ENCODE data around the gene GNAO1.

The GNAO1 gene

DNA sequence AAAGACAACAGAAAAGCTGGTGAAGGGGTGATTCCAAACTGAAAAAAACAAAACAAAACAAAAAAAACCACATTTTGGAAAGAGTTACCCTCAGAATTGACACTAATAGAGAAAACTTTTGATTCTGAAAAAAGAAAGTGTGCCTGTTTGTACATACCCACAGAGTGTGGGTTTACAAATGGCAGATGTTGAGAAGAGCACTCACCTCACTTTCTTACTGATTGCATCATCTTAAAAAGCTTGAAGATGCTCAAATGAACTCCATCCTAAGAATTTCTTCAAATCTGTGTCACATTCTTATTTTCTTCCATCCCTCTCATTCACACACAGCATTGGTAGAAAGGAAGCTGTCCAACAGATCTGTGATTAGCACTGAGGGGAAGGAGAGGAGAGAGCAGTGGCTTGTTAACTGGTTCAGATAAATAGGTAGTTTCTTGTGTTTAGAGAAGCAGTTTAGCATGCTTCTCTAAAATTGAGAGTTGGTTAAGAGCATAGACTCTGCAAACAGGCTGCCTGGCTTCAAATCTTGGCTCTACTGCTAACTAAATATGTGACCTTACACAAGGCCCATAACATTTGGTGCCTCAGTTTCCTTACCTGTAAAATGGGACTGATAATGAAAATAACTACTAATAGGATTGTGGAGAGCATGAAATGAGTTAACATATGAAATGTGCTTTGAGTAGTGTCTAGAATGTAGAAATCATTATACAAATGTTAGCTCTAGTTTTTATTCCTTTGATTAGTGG lies 6.9 kb downstream of the GNAO1 start:
- DNase-seq = peak in 1 of 5 donors; percentile 69

DNA sequence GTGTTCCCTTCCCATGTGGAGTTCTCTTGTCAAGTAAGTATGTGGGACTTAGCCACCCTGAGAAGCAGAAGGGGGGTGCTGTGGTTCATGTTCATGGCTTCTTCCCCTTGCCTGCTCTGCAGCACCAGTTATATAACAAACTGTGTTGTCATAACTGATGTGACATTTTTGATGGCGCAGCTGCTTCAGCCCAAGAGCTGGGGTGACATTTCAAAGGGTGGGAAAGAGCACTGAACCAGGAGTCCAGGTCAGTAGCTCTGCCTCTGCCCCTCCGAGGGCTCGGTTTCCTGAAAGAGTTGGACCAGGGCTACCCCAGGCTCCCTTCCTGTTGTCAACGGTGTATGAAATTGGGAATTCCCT lies 7.4 kb downstream of the GNAO1 start:
- DNase-seq = peak in 1 of 5 donors; percentile 17

DNA sequence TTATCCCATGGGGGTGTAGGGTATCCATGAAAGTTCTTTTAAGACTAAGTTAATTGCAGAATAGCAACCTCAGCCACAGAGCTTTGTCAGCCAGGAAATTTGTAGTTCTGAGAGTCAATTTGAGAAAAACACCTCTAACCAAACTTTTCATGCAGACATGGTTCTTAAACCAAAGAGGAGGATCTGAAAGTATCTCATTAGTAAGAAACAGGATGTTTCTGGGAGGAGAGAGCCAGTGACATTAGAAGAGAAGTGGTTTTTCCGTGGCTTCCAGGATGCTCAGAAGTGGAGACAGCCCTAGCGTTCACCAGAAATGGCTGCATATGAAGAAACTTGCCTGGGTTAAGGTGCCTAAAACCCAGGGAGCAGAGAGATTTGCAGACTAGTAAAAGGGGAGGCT lies 7.9 kb downstream of the GNAO1 start:
- peak in 1 of 5 donors; percentile 78 for DNase-seq

DNA sequence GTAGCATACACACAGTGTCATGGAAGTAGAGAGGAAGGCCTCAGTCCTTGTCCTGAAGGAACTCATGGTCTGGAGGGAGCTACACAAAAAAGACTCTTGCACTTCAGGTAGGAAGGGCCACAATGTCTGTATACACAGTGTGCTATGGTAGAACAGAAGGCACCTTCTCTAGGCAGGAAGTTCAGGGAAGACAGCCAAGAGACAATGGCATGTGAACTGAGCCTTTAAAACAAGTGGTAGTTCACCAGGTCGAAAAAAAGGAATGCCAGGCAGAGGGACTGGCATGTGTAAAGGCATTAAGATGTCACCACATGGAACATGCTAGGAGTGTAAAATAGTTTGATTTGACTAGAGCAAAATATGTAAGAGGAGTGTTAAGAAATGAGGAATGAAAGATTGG lies 9.7 kb downstream of the GNAO1 start:
- DNase-seq = no peak

DNA sequence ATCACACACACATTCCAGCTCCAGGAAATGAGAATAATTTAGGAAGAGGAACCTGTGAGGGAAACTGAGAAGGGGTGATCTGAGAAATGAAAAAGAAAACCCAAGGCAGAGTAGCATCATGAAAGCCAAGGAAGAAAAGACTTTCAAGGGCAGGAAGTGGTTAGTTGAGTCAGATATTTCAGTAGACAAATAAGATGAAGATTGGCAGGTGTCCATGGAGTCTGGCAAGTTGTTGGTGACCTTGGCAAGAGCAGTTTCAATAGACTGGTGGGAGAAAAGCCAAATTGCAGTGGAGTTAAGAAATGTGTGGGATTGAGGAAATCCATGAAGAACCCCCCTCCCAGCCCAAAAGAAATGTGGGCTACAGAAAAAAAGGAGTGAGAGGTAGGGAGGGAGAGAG lies 10.7 kb downstream of the GNAO1 start:
- DNase-seq = peak in 1 of 5 donors; percentile 72

DNA sequence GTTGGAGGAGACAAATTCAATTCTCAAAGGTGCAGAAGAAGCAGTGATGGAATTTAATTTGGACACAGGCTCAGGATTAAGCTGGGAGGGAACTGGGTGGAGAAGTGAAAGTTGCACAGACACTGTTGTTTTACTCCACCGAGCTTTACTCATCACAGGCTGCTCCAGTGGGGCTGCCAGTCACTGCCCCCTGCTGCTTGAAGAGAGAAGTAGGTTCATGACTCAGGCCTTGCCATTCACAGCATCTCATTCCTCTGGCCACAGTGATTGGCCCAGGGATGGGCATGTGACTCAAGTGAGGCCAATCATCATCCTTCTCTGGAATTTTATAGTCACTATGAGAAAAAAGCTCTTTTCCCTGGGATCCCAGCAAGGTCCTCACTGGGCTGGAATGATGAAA lies 11.8 kb downstream of the GNAO1 start:
- DNase-seq = peak in 4 of 5 donors; percentile 32 to 70 (median 45)

DNA sequence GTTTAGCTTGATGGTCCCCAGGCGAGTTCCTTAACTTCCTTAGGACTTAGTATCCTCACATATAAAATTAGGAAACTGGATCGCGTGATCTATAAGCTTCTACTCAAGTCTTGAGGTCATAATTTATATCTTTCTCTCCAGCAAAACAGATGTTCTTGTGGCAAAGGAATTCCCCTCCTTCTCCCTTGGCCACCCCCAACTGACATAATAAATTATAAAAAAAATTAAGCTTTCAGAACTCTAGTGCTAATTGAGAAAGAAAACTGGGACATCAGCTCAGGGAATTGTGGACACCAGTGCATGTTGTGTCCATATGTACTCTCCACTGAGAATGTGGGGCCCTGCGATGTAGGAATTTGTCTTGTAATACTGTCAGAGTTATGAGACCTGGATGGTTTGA lies 13.5 kb downstream of the GNAO1 start:
- DNase-seq = no peak

DNA sequence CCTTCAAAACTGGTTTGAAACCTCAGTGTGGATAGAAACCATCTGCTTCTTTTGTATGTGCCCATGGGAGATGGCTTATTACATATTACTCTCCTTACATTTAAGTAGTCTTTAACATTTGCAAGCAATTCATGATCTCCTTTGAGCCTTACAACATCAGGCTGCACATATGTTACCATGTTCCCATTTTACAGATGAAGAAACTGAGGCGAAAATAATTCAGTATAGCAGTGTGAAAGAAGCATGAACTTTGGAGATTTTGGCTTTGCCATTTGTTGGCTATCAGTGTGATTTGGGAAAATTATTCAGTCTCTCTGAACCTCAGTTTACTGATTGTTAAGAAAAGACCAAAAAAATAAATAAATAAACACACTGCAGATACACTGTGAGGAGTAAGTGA lies 15.7 kb downstream of the GNAO1 start:
- no peak for DNase-seq

DNA sequence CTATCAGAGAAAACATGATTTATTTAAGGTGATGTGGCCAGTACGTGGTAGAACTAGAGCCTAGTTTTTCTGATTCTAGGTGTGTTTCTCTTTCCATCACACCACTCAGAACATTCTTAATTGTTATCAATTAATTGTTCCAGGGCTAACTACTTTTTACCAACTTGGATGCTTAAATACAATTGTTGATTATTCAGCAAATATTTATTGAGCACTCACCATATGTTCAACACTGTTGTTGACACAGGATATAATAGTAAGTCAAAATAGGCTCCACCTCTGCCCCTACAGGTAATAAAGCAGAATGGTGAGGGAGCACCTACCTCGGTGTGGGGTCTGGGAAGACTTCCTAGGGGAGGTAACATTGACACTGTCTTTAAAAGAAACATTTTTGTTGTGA lies 16.1 kb downstream of the GNAO1 start:
- no peak for DNase-seq

DNA sequence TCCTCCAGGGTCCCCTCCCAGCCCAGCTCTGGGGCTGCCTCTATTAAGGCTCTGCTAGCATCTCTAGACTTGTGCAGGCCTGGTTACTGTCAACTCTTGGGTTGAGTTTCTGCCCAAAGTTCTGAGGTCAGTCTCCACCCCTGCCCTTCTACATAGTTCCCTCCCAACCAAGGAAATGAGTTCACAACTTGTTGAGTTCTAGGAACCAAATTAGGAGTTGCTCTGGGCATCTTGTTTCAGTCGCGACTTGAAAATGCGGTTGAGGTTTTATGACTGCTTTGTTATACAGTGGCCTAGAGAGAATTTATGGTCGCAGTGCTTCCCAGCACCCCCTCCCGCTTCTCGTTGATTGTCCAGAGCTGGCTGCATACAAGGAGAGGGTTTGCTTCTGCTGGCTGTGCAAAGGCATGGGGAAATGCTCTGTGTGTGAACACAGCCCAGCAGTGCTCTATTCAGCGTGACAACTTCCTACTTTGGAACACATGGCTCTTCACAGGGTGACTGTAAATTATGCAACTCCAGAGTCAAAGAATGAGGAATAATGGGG lies 20.2 kb downstream of the GNAO1 start:
- no peak for DNase-seq

DNA sequence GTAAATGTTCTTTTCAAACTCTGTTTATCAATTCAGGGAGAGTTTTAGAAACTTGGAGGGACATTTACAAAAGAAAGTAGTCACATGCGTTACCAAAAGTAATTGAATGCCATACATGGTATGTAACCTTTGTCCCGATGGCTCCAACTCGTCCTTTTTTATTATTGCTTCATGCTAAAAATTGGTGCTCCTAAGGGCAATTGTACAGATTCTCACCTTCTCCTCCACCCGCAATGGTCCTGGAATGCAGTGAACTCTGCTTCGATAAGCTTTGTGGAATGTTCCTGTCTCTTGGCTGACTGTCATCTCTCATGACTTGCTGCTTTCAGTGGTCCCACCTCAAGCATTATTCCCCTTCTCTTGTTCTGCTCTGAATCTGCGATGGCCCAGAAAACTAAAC lies 20.9 kb downstream of the GNAO1 start:
- no peak for DNase-seq

DNA sequence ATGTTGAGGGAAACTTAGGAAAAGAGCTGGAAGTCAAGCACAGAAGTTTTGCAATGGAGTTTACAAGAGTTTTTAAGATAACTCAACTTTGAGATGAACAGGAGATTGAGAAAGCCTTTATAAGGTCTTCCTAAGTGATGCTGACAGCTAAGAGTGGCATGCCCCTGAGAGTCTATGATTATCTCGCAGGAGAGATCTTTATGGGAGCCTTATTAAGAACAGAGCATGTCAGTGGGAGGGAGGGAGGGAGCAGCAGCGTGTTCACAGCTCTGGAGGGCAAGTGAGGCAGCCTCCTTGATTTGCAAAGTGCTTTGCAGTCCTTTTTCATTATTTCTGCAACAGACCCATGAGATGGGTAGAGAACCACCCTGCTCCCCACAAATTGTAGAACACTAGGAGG lies 30.7 kb downstream of the GNAO1 start:
- DNase-seq = no peak

DNA sequence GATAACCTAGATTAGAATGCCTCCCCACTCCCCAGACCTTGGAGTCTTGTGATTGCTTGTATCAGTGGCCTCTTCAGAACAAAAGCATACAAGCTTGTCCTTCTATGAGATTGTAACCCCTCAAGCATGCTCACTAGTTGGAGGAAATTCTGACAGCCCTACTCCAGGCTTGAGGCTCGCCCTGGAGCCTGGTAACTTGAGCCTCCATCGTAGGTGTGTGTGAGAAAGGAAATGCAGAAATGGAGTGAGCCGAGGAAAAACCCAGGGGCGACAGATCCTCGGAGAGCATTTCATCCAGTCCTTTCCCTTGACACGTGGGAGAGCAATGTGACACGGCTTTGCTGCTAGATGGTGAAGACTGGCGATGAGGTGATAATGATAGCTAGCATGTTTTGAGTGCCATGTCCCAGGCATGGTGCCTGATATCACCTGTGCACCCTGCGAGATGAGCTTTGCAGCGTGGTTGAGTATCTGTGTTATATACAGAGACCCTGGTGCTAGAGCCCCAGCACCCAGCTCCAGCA lies 31.2 kb downstream of the GNAO1 start:
- no peak for DNase-seq

DNA sequence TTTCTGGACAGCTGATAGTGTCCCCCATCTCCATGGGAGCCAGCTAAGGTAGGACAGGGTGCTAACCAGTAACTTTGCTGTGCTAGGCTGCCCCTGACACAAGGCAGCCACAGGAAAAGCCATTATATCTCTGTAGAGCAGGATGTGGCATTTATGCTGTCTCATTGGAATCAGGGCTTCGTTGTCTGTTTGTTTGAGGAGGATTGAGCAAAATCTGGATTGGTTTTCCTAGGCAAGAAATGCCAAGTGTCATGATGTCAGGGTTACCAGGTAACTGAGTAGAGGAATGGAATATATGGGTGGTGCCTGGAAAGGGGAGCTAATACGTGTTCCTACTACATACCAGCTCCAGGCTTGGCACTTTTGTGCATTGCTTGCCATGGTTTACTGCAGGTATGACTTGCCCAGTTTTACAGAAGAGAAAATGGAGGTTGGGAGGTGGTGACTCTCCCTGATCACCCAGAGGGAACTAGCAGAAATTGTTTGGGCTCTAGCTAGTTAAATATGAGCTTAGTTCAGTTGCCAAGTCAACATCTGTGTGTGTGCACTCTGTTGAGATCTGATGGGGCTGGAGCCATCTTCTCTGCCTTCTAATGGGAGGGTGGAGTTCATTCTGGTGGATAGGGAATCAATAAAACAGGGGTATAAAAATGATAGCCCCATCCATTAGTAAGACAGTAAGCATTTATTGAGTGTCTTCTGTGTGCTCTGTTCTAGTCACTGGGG lies 33.9 kb downstream of the GNAO1 start:
- DNase-seq = no peak

DNA sequence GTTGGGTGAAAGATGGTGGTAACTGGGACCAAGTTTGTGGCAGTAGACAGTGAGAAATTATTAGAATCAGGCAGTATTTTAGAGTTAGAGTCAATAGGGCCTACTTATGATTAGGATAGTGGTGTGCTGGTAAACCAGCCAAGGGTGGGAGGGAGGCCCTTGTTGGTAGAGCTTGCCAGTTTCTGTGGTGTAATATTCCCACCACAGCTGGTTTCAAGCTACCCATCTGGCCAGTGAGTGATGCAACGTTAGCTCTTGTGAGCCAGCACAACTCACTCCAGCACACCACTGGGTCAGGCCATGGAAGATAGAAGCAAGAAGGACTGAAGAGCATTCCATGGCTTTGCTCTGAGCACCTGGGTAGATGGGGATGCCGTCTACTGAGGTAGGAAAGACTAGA lies 34.9 kb downstream of the GNAO1 start:
- DNase-seq = no peak

DNA sequence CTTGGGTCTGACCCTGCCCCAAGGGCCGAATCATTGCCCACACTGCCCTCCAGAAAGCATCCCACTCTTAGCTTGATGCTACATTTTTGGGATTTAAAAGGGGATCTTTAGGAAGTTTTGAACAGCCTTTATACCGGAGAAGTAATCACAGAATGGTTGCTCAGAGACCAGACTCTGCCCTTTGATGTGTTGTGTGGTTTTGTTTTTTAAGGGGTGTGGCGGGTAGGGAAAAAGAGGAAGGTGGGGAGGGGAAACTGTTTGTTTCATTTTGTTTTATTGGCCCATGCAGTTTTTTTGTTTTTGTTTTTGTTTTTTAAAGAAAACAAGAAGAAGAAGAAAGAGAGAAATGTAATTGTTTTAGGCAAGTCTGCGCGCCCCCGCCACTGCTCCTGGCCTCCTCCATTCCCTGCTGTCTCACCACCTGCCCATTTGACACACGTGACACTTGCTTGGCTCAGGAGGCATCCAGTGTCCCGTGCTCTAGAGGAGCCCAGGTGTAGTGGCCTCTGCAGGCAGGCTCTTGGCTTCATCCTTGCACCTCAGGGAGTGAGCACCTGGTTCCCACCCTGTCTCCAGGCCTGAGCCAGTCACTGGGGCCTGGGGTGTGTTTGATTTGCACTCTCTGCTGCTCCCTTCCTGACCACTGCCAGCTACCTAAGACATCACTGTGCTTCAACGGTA lies 35.7 kb downstream of the GNAO1 start:
- DNase-seq = no peak

DNA sequence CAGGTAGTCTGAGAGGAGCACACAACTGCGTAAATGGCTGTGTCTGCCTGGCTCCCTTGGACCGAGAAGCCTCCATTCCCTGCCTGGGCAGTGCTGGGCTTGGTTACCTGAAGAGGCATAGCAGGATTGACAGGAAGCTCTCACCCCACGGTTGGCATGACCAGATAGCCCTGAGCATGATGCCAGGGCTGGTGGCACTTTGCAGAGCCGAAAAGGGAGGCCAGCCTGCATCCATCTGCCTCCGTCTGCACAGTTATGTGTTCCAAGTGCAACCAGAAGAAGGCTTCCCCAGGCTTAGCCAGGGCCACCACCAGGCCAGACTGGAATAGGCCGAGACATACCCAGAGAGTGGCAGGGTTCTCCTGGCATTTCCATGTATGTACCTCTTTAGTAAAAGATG lies 36.6 kb downstream of the GNAO1 start:
- DNase-seq = no peak

DNA sequence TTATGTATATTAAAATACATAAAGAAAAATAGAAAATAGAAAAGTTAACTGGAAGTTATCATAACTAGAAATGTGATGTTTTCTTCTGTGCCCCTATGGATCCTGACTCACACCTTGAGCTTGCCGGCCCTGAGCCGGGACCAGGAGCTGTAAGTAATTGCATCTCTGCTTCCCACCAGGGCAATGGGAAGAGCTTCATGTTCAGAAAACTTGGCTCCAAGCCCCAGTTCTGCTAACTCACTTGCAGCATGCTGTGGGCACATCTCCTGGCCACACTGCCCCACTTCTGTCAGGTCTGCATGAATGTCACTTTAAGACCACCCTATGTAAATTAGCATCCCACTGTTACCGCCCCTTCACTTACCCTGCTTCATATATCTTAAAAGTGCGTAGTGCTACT lies 37.2 kb downstream of the GNAO1 start:
- no peak for DNase-seq

DNA sequence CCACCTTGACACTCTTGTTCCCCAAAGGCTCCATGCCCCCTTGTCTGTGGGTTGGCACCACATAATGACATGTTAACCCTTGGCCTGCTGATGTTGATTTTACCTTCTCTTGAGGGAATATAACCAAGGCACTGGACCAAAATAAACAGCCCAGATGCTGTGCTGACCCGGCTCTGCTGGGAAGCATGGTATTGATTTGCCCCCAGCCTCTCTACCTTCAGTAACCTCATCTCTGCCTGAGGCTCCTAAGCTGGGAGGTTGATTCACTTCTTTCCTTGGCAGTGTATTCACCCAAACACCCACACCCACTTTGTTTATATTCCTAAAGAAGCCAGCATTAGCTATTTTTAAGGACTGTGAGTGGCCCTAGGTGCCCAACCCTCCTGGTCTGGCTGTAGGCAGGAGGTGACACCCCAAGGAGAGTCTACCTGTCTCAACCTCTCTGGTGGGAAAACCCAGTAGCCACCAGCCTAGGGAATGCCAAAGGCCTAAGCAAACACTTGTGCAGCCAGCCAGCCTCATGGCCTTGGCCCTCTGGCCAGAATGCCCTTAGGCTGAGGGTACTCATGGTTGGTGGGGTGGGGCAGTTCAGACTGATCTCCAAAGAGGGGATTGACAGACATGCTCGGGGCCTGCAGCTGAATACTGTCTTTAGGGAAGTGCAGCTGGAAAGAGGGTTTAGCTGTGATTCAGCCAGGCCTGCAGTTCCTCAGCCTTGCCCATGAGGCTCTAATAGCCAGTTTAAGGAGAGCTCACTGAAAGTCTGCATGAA lies 42.7 kb downstream of the GNAO1 start:
- no peak for DNase-seq

DNA sequence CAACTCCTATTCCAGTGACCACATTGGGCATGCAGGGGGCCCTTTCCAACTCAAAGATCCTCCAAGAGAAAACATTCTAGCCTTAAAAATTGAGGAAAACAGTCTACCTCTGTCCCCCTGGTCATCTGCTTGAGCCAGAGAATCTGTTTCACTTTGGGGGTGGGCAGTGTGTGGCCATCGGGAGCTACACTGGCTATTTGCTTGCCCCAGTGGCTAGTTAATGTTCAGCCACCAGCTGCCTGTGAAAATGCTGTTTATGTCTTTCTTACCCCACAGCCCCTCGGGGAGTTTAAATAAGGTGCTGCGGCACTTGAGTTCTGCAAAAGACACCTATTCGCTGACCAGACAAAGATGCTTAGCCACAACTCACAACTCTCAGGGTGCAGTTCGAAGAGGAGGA lies 43.4 kb downstream of the GNAO1 start:
- no peak for DNase-seq

DNA sequence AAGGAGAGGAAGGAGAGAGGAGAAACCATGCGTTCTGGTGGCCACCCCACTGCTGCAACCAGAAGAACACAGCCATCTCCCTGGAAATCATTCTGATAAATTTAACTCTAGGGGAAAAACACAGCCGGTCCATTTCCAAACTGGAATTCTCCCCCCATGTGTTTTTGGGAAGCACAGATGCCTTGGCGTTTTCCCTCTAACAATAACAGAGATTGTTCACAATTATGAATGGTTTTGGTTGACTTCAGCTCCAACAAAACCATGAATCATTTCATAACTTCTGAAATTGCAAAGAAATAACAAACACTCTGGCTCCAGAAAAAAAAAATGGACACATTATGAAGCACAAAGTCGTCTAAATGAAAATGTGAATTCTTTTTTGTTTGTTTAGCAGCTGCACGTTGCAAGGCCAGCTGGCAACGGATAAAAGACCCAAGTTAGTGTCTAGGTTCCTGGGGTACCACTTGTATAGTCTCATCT lies 46.2 kb downstream of the GNAO1 start:
- no peak for DNase-seq

DNA sequence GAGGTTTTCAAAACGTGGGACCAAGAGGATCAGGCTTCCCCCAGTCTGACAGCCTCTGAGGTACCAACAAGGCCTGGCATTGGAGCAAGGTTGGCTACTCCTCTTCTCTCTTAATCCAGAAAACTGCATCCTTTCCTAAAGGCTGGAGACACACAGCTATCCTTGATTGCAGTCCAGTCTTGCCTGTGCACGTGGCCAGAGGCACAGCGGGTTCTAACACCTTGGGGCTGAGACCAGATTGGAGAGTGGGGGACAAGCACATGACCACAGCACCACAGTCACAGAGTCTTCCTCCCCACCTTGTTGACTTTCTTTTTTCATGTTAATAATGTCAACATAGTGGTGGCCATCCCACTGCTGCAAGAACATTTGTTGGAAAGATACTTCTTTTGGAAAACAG lies 46.9 kb downstream of the GNAO1 start:
- DNase-seq = no peak

DNA sequence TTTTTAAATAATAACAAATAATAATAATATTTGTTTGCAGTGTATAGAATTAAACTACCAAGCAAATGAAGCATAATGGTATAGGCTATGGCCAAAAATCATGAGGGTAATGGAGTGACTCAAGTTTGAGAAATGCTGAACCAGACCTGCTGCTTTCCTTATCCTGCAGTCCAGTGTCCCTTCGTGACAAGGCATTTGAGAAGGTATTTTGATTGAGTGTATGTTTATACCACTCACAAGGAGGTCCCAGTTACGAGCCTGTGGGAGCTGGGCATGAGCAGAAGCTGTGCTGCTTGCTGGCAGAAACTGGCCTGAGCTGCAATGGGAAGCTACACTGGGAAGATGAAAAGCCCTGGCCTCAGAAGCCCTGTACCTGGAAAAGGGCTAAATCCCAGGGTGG lies 50.3 kb downstream of the GNAO1 start:
- no peak for DNase-seq
